K562 (cell line): Measurements from ENCODE around the gene EFHC1. TPM values are rescaled to one million over a fixed set of nuclear protein-coding genes. Genes with fewer than 3 reads are reported as not detected.

Experiments
- BACH1 ChIP-seq: fragments of 200-800 bp; sonication (Bioruptor generic); IDR thresholded peaks from 2 replicates; pipeline ENCODE4 v1.6.1; 2016; ENCODE audit warnings: missing genetic modification characterization, missing compliant biosample characterization
- DACH1 ChIP-seq: fragments of 450-650 bp; IDR thresholded peaks from 2 replicates; pipeline ENCODE4 v1.6.1; 2018; ENCODE audit not compliant: partially characterized antibody
- FOXM1 ChIP-seq, 2 experiments: fragments of 450-650 bp in 1 of 2; sonication (generic) in 1 of 2; formaldehyde crosslinking in 1 of 2; IDR thresholded peaks; 2 replicates each; pipeline versions ENCODE4 v1.6.1 to v1.9.0; 2017 to 2022; ENCODE audit warnings: low read depth in 2 of 2, mild to moderate bottlenecking in 2 of 2, missing genetic modification reagents in 1 of 2, moderate library complexity in 1 of 2
- FUS ChIP-seq: fragments of 200-400 bp; formaldehyde crosslinking; optimal IDR thresholded peaks from 2 replicates; pipeline ENCODE3; 2017; ENCODE audit warnings: low read depth, low read length
- MAFF ChIP-seq: IDR thresholded peaks from 2 replicates; pipeline ENCODE4 v1.6.1; 2012; ENCODE audit warnings: low read length, improper control_type of control experiment
- NCOR1 ChIP-seq: fragments of 450-650 bp; IDR thresholded peaks from 2 replicates; pipeline ENCODE4 v1.6.1; 2016; ENCODE audit warnings: mild to moderate bottlenecking, moderate library complexity
- NFE2L1 ChIP-seq: fragments of 450-650 bp; IDR thresholded peaks from 2 replicates; pipeline ENCODE4 v1.6.1; 2016; ENCODE audit warnings: missing genetic modification characterization, low read depth, mild to moderate bottlenecking, missing compliant biosample characterization, moderate library complexity, borderline replicate concordance
- NRF1 ChIP-seq, 2 experiments: fragments of 450-650 bp; IDR thresholded peaks in 1 of 2; conservative IDR thresholded peaks in 1 of 2; 2 replicates each; pipeline ENCODE4 v1.6.1; 2014; ENCODE audit warnings: mild to moderate bottlenecking in 2 of 2
- RBM25 ChIP-seq: fragments of 200-400 bp; formaldehyde crosslinking; IDR thresholded peaks from 2 replicates; pipeline ENCODE4 v1.6.1; 2018; ENCODE audit warnings: low read length, low read depth, moderate library complexity; ENCODE audit not compliant: severe bottlenecking
- SMARCE1 ChIP-seq: fragments of 450-650 bp; IDR thresholded peaks from 2 replicates; pipeline ENCODE4 v1.7.1; 2016; ENCODE audit warnings: mild to moderate bottlenecking
- SREBF1 ChIP-seq: fragments of 150-350 bp; IDR thresholded peaks from 2 replicates; pipeline ENCODE4 v1.6.1; 2014; ENCODE audit warnings: antibody characterized with exemption, low read depth, low read length, borderline replicate concordance
- SRSF3 ChIP-seq: fragments of 200-400 bp; formaldehyde crosslinking; IDR thresholded peaks from 2 replicates; pipeline ENCODE4 v1.6.1; 2016; ENCODE audit warnings: mild to moderate bottlenecking, low read length, moderate library complexity; ENCODE audit not compliant: insufficient read depth
- TRIM28 ChIP-seq: fragments of 450-650 bp; IDR thresholded peaks from 2 replicates; pipeline ENCODE4 v1.6.1; 2017
- polyA plus RNA-seq, 8 experiments: library from polyadenylated mRNA; depleted of rRNA in 4 of 8; stranded (reverse) in 5 of 8; unstranded in 3 of 8; fragments of >200 nt; fragmentation: Nextera tagmentation in 2 of 8; fragmentation: Illumina TruSeq in 1 of 8; extraction: Ambion mirVana in 2 of 8; extraction: Trizol in 1 of 8; gene quantifications; 2 replicates each; pipeline versions ENCODE4 v1.2.1 to v1.2.3, GENCODE V29; 2011 to 2014; ENCODE audit warnings: inconsistent platforms in 1 of 8, missing spikeins in 1 of 8
- total RNA-seq, 7 experiments: library from RNA; depleted of rRNA in 6 of 7; stranded (reverse); fragments of >200 nt in 6 of 7; fragmentation: Illumina TruSeq in 2 of 7; extraction: Trizol in 2 of 7; gene quantifications; 2 replicates each; pipeline versions ENCODE4 v1.2.1 to v1.2.3, GENCODE V29; 2011 to 2021; ENCODE audit warnings: low replicate concordance in 1 of 7
- TF ChIP-seq, protein P1 (sequence below): sonication (generic); formaldehyde crosslinking; IDR thresholded peaks from 2 replicates; pipeline ENCODE4 v1.5.0; 2020; ENCODE audit warnings: missing genetic modification reagents
- TF ChIP-seq, protein P2 (sequence below), 3 experiments: IDR thresholded peaks in 2 of 3; conservative IDR thresholded peaks in 1 of 3; 2 replicates each; pipeline ENCODE4 v1.5.1; 2011 to 2012; ENCODE audit warnings: low read length in 3 of 3, mild to moderate bottlenecking in 3 of 3, control low read depth in 2 of 3, improper control_type of control experiment in 1 of 3, inconsistent platforms in 1 of 3, low read depth in 1 of 3, mixed read lengths in 1 of 3, moderate library complexity in 1 of 3; ENCODE audit not compliant: insufficient read depth in 2 of 3
- TF ChIP-seq, protein P3 (sequence below): fragments of 450-650 bp; IDR thresholded peaks from 2 replicates; pipeline ENCODE4 v1.6.1; 2016
- TF ChIP-seq, protein P4 (sequence below), 3 experiments: fragments of 200-800 bp in 1 of 3; fragments of 250-450 bp in 1 of 3; fragments of 450-650 bp in 1 of 3; sonication (Bioruptor Pico) in 1 of 3; sonication (Bioruptor generic) in 1 of 3; formaldehyde crosslinking in 1 of 3; IDR thresholded peaks; 2 replicates each; pipeline versions ENCODE4 v1.6.1 to v1.8.0; 2016 to 2022; ENCODE audit warnings: mild to moderate bottlenecking in 2 of 3, missing genetic modification characterization in 2 of 3, missing compliant biosample characterization in 1 of 3, moderate library complexity in 1 of 3
- TF ChIP-seq, protein P5 (sequence below): fragments of 450-650 bp; conservative IDR thresholded peaks from 2 replicates; pipeline ENCODE4 v1.6.1; 2016; ENCODE audit warnings: missing genetic modification characterization, low read depth, mild to moderate bottlenecking, missing compliant biosample characterization, moderate library complexity

Gene EFHC1
- total and polyA plus RNA-seq, 9 of the 15 experiments (the other 6 are each of a cell fraction or from before 2014, with no cell fraction given), result 9.5 to 31.0 (median 14.9) TPM

DNA sequence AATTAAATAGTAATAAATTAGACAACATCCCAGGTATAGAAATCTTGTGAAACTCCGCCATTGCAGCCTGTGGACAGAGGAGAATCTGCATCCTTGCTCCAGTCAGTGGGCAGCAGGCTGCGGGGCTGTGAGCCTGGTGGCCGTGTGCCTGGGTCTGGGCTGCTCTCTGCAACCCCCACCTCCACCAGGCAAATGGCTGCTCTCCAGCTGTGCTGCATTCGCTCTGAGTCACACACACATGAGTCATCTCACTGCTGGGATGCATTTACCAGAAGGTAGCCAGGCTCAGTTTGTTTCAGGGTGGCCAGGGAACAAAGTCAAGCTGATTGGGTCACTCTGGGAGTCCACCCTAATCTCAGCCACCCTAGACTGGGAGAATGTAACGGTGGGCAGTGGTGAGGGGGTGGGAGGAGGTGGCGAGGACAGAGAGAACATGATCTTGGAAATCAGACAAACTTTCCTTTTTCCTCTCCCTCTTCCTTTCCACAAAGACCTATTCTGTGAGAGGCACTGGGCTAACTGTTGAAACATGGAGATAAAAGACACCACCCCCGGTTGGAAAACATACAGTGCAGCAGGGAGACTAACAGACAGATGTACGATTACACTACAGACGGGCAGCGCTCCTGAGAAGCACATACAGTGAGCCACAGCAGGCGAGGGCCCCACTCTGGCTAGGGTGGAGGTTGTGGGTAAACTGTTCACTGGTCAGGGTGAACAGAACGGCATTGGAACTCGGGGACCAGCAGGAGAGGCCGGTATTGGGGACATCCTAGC is 97.5 kb downstream of the EFHC1 start (continued):
- TF ChIP-seq, protein P1, sequence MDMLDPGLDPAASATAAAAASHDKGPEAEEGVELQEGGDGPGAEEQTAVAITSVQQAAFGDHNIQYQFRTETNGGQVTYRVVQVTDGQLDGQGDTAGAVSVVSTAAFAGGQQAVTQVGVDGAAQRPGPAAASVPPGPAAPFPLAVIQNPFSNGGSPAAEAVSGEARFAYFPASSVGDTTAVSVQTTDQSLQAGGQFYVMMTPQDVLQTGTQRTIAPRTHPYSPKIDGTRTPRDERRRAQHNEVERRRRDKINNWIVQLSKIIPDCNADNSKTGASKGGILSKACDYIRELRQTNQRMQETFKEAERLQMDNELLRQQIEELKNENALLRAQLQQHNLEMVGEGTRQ (CRISPR knock-in tag), result no peak
- TF ChIP-seq, protein P2, sequence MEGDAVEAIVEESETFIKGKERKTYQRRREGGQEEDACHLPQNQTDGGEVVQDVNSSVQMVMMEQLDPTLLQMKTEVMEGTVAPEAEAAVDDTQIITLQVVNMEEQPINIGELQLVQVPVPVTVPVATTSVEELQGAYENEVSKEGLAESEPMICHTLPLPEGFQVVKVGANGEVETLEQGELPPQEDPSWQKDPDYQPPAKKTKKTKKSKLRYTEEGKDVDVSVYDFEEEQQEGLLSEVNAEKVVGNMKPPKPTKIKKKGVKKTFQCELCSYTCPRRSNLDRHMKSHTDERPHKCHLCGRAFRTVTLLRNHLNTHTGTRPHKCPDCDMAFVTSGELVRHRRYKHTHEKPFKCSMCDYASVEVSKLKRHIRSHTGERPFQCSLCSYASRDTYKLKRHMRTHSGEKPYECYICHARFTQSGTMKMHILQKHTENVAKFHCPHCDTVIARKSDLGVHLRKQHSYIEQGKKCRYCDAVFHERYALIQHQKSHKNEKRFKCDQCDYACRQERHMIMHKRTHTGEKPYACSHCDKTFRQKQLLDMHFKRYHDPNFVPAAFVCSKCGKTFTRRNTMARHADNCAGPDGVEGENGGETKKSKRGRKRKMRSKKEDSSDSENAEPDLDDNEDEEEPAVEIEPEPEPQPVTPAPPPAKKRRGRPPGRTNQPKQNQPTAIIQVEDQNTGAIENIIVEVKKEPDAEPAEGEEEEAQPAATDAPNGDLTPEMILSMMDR (IDR thresholded peaks at IDR 0.05 in 2 of 3, conservative IDR thresholded peaks at IDR 0.05 in 1 of 3; ENCODE audit: insufficient read depth in 2 of 3, low read depth in 1 of 3, low read length in 3 of 3), result 0 out of 6 replicates have a peak, but pooled peaks of 1 of the 3 experiments have one; percentile 6
- TF ChIP-seq, protein P3, sequence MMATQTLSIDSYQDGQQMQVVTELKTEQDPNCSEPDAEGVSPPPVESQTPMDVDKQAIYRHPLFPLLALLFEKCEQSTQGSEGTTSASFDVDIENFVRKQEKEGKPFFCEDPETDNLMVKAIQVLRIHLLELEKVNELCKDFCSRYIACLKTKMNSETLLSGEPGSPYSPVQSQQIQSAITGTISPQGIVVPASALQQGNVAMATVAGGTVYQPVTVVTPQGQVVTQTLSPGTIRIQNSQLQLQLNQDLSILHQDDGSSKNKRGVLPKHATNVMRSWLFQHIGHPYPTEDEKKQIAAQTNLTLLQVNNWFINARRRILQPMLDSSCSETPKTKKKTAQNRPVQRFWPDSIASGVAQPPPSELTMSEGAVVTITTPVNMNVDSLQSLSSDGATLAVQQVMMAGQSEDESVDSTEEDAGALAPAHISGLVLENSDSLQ, result no peak
- TF ChIP-seq NCOR1, result no peak; the same call in 1 of the 2 replicates
- TF ChIP-seq, protein P4, sequence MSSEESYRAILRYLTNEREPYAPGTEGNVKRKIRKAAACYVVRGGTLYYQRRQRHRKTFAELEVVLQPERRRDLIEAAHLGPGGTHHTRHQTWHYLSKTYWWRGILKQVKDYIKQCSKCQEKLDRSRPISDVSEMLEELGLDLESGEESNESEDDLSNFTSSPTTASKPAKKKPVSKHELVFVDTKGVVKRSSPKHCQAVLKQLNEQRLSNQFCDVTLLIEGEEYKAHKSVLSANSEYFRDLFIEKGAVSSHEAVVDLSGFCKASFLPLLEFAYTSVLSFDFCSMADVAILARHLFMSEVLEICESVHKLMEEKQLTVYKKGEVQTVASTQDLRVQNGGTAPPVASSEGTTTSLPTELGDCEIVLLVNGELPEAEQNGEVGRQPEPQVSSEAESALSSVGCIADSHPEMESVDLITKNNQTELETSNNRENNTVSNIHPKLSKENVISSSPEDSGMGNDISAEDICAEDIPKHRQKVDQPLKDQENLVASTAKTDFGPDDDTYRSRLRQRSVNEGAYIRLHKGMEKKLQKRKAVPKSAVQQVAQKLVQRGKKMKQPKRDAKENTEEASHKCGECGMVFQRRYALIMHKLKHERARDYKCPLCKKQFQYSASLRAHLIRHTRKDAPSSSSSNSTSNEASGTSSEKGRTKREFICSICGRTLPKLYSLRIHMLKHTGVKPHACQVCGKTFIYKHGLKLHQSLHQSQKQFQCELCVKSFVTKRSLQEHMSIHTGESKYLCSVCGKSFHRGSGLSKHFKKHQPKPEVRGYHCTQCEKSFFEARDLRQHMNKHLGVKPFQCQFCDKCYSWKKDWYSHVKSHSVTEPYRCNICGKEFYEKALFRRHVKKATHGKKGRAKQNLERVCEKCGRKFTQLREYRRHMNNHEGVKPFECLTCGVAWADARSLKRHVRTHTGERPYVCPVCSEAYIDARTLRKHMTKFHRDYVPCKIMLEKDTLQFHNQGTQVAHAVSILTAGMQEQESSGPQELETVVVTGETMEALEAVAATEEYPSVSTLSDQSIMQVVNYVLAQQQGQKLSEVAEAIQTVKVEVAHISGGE (CRISPR knock-in tag; IDR thresholded peaks at IDR 0.05), result no peak
- no peak for TF ChIP-seq SRSF3
- peak; percentile 17 to 30; a peak in 1 of 4 replicates for TF ChIP-seq NRF1 (conservative IDR thresholded peaks at IDR 0.05 in 1 of 2, IDR thresholded peaks at IDR 0.05 in 1 of 2)
- peak; percentile 99 for TF ChIP-seq SMARCE1
- no peak for TF ChIP-seq NFE2L1 (tag)
- TF ChIP-seq RBM25, result no peak
- TF ChIP-seq SREBF1, result no peak
- TF ChIP-seq MAFF, result 0 out of 2 replicates have a peak, but pooled peaks have one; percentile 22
- peak; percentile 77 for TF ChIP-seq BACH1
- peak; percentile 91 for TF ChIP-seq DACH1
- 0 out of 2 replicates have a peak, but pooled peaks have one; percentile 22 for TF ChIP-seq FOXM1 (IDR thresholded peaks at IDR 0.05; ENCODE audit: low read depth)
- no peak for TF ChIP-seq FOXM1 (CRISPR knock-in tag; IDR thresholded peaks at IDR 0.05; ENCODE audit: low read depth)
- TF ChIP-seq, protein P5, sequence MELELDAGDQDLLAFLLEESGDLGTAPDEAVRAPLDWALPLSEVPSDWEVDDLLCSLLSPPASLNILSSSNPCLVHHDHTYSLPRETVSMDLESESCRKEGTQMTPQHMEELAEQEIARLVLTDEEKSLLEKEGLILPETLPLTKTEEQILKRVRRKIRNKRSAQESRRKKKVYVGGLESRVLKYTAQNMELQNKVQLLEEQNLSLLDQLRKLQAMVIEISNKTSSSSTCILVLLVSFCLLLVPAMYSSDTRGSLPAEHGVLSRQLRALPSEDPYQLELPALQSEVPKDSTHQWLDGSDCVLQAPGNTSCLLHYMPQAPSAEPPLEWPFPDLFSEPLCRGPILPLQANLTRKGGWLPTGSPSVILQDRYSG (tag), result peak; percentile 20; the same call in 1 of the 2 replicates
- peak; percentile 79; the same call in 1 of the 2 replicates for TF ChIP-seq TRIM28
- no peak for TF ChIP-seq FUS
